HG03103 (cell line): ENCODE measurements around the gene GFOD1.
"Not testable (repeated sequence)": the region's sequence is repeated elsewhere in the genome, so short reads cannot be mapped to it uniquely, and the experiment has no call there.

ENCODE experiments used
- ATAC-seq: cut with Tn5 transposase; IDR thresholded peaks from one replicate; pipeline ENCODE4 v1.9.1; 2021; ENCODE audit warnings: low read depth; ENCODE audit not compliant: unreplicated experiment

The GFOD1 gene

DNA sequence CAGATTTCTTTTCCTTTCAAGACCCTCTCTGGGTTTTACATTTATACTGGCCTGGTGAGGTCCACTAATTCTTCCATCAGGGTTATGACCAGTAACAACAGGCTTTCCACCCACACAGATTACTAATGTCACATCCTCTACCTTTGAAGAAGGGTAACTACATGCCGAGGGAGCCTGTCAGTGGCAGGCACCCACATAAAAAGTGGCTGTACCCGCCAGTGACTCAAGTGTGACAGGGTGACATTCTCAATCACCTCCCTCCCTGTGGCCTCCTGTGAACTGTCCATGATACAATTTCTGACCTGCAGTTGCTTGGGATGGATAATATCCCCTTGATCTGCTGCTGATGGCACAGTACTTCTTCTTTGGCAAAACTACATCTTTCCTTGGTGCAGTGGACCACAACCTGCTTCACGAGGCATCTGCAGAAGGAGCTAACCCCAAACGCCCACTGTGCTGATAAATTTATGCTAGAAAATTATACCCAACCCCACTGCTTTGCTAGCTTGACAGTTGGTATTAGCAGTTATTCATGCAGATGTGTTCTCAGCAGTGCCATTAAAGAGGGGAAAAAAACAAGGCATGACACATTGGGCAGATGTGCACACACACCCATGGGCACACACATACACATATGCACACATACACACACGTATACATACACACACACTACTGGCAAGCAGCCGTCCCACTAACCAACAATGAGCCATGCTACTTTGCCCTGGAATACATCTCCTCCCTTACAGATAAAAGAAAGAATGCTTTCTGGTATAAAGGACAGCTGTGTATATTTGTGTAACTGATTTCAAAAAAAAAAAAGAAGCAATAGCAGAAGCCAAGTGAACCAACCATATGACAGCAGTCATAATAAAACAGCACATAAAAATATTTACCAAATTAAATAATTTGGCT, 20.8 kb downstream of the GFOD1 start:
- ATAC-seq = no peak

DNA sequence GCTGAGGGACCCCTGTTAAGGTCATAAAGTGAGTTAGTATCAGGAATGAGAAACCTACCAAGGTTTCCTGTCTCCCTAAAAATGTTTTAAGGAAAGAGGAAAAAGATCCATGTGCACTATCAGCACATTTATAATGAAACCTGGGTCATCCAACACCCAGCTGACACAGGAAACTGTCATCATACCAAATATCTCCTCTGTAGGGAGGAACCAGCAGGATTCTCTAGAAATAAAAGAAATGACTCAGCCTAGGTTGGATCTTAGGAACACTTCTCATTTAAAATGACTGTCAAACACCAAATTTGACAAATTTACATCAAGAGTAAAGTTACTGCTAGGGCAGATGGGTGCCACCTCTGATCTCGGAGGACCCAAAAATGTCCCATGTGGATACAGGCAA, 21.7 kb downstream of the GFOD1 start:
- ATAC-seq = no peak

DNA sequence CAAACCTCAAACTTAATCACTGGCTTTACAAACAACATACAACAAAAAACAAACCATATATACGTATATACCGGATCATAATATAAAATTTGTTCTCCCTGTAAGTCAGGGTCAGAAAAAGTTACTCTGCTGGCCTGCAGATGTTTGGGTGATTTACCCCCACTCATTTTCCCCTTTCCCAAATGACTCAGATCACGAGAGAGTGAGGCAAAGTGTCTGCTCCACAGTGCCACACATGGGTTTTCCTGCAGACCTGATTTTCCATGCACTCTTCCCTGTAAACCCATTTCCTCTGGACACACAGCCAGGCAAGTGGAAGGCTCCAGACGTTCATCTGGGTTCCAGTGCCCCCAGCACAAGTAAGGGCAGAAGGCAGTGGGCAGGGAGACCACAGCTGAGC, 23.5 kb downstream of the GFOD1 start:
- no peak for ATAC-seq

DNA sequence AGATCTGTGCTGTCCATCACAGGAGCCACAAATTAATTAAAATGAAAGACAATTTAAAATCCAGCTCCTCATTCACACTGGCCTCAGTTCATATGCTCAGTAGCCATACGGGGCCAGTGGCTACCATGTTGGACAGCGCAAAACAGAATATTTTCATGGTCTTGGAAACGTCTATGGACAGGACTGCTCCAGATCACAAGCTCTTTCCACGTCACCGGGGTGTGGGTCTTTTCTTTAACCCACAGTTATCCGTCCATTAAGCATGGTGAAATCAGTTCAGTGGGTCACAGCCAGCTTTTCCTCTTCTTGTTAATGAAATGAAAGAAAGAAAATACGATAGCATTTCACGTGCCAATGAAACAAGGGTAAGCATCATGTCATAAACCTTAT, 24.1 kb downstream of the GFOD1 start:
- ATAC-seq = no peak

DNA sequence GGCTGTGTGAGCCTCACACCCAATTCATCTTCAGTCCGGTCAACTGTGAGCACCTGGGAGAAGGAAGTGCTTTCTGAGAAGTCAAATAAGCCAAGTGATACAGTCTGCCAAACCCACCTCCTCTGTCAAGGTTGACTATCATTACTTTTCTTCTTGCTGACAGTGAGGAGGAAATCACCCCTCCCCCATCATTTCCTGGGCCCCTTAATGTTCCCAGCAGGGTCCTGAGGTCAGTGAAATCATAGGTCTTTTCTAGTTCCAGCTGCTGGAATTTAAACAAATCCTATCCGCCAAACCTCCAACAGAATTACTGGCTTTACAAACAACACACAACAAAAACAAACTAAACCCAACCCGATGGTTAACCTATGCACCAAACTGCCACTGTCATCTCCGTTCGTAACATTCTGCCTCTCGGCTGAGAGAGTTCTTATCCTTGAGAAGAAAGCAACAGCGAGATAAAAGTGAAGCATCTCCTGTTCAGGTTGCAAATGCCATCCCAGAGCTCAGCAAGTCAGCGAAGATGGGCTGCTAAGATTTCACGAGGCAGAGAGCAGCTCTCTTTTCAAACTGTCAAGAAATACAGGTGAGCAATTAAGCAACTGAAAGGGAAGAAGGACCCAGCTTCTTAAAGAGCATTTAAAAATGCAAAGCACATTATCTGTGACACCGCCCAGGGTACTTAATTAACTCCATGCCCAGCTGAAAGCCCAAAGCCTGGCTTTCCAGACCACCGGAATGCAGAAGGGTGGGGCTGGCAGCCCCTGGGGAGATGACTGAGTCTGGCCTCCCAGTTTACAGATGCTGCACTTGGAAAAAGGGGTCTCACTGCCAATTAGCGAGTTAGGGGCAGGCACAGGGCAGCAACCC, 24.7 kb downstream of the GFOD1 start:
- ATAC-seq = no peak

DNA sequence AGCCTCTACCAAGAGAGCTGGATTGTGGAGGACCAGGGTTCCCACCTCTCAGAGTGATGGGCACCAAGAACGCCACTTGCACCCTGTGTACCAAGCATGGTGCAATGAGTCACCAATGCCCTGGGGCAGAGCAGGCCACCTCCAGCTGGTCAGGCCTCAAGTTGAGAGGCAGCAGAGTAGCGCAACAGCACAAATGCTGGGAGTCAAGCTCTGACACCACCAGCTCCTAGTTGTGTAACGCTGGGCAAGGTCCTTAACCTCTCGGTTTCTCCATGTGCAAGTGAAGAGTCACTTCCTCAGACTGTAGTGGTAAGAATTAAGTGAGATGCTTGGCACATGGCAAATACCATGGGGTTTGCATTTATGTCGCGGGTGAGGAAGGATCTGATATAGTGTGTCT, 25.6 kb downstream of the GFOD1 start:
- no peak for ATAC-seq

DNA sequence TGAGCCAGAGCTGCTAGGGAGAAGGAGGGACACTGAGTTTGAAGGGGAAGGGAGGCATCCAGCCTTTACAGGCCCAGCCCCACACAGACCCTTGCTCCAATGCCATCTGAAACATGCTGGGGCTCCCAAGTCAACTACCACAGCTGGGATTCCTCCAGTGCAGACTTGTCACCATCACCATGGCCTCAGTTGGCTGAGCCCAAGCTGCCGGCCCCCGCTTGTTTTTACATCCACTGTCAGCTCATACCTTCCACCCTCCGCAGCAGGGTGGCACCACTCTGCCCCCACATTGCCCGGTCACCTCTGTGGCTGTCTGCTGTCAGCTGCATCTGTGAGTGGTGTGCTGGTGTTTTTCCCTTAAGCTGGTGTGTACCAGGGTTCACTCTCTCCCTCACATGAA, 26.1 kb downstream of the GFOD1 start:
- ATAC-seq = no peak

DNA sequence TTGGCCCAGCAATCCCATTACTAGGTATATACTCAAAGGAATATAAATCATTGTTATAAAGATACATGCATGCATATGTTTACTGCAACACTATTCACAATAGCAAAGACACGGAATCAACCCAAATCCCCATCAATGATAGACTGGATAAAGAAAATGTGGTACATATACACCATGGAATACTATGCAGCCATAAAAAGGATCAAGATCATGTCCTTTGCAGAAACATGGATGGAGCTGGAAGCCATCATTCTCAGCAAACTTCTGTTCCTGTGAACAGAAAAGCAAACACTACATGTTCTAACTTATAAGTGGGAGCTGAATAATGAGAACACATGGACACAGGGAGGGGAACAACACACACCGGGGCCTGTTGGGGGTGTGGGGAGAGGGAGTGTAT, 27.1 kb downstream of the GFOD1 start:
- not testable (repeated sequence) for ATAC-seq

DNA sequence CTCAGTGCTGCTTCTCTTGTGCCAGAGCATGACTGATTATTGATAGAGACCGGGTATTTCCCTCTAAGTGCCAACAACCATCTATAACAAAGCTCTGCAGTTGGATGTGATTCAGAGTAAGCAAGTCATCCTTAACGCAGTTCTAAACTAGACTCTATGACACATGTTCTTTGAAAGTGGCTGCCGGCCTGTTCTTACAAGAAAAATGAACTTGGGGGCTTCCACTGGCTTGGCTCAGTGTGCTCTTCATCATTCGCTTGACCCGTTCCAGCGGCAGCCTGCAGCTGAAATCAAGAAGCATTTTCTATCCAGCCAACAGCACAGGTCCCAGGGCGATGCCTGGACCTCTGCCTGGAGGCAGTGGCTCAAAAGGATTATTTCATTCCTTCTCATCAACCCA, 29.8 kb downstream of the GFOD1 start:
- no peak for ATAC-seq

DNA sequence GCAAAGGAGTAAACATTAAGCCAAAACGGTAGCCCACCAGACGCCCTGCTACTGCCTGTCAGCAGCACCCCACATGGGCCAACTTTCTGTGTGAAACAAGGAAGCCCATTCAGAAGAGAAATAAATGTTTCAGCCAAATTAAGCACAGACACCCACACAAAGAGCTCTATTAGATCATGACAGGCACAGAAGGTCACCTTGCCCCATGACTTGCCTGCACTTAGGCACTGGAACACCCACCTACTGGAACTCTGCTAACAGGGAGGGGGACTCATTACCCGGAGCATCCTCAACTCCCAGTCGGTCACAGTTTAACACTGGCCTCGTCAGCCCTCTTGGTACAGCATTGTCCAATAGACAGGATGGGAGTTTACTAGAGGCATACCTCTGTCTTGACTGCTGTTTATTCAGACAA, 31.8 kb downstream of the GFOD1 start:
- no peak for ATAC-seq

DNA sequence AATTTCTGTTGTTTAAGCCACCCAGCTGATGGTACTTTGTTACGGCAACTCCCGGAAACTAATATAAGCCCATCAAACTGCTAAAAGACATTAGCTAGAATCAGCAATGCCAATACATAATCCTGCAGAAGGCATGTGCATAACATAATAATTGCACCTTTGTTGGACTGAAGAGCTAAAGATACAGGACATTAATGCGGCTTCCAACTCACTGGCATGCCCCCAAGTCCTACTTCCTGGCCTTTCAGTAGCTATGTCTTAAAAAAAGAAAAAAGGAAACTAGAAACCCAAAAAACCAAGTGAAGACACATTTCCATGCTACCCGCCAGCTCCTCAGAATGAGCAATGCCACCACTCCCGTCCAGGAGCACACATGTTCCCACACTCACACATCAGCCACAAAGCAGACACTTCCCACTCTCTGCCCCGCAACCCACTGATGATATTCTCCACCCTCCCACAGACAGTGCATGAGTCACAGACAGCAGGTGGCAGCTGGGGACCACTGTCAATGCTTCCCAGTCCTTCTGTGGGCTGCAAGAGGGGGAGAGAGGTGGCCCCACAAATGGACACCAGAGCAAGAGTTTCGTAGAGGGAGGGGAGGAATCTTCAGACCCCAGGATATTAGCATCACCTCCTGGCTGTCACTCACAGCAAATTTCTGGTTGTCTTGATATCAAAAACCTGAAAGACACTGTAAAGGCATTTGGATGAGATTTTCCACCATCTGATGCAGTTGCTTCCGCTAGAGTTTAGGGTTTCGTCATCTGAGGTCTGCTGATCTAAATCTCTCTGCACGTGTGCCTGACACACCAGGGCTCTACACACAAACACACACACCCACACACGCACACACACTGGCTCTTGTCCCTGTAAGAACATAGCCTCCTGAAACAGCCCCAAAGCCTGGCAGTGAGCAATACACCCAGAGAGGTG, 32.8 kb downstream of the GFOD1 start:
- ATAC-seq = no peak

DNA sequence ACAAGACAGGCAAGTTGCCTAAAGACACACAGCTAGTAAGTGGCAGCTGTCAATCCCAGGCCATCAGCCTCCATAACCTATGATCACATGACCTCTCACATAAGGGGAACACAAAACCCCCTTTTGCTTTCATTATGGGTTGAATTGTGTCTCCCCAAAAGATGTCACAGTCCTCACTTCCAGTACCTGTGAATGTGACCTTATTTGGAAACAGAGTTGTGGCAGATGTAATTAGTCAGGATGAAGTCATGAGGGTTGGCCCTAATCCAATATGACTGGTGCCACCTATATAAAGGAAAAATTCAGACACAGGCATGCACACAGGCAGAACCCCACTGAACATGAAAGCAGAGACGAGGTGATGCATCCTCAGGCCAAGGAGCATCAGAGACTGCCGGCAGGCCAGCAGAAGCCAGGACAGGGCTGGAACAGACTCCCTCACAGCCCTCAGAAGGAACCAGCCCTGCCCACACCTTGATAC, 33.6 kb downstream of the GFOD1 start:
- ATAC-seq = no peak

DNA sequence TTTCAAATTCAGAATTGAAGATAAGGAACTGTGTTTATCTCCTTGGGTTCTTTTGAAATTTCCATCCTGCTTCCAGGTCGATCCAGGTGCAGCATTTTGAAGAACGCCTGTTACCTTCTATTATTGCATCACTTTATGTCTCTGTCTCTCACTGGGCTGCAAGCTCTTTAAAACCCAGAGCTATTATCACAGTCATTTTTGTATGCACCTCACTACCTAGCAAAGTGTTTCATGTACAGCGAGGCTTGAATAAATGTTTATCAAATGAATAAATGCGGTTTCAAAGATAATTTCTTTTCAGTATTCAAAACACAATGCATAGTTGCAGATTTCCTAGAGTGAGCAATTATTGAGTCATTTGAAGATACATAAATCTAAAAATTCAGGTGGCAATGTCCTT, 34.2 kb downstream of the GFOD1 start:
- ATAC-seq = no peak

DNA sequence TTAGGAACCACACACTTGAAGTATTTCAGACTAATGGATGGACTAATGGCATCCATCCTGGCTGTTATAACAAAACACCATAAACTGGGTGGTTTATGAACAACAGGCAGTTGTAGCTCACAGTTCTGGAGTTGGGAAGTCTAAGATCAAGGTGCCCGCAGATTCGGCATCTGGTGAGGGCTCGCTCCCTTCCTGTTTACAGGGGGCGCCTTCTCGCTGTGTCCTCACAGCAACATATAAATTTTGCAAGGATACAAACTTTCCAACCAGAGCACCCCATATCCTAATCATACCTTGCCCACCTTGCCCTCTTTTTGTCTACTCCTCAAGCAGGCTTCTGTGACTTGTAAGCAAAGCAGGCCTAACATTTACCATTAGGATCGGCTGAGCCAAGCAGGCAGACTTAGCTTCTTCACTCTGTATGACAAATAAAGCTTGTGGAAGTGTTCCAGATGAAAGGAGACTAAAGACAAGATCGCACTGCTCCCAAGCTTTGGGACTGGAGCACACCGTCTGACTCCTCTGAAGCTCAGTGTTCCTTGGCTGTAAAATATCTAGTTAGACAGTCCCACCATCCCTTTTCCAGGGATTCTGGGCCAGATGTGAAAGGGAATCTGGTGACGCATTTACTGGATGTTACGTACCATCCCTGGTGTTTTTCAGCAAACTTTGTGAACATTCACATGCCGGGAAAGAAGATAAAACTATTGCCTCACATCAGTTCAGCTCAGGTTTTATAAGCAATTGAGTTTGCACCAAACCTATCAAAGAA, 34.9 kb downstream of the GFOD1 start:
- ATAC-seq = no peak

DNA sequence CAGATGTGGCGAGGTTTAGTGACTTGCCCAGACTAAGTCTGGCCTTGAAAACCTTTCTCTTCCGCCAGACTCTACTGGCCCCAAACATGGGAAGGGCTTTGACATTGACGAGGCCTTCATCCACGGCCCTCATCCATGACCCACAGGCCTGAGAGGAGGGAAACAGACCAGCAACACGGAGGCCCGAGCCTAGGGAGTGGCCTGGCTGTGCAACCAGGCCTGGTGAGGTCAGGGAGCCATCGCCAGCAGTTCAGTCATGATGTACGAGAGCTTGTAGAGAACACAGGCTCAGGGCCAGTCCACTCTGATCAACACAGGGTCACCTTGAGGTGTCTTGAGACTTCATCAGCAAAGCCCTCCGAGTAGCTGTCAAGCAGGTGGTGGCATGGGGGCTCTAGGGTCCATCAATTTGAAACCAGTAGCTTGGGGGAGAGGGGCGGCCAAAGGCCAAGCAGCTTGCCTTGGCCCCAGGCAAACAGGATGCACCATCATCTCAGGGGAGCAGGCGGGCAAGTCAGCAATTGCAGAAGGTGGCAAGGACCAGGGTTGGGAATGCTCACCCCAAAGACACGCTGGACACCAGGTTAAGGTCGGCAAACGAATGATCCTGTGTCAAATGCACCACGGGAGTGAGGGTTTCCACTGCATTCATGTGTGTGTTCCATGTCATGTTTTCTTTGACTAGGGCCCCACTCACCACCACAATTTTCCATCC, 36.1 kb downstream of the GFOD1 start:
- no peak for ATAC-seq

DNA sequence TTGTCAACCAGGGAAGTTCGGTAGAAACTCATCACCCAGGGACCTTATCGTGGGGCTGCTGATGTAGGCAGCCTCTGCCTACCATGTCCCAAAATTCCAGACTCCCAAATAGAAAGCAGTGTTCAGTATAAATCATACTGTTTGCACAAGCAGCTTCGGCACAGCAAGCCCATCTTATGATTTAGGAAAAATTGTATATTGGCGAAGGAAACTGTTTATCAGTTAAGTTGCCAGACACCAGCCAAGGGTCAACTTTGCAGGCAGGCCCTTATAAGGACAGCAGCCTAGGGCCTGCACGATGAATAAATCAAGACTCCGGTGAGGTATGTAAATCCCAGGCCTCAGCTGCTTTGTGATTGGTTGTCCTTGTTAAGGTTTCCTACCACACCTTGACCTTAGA, 36.8 kb downstream of the GFOD1 start:
- no peak for ATAC-seq

DNA sequence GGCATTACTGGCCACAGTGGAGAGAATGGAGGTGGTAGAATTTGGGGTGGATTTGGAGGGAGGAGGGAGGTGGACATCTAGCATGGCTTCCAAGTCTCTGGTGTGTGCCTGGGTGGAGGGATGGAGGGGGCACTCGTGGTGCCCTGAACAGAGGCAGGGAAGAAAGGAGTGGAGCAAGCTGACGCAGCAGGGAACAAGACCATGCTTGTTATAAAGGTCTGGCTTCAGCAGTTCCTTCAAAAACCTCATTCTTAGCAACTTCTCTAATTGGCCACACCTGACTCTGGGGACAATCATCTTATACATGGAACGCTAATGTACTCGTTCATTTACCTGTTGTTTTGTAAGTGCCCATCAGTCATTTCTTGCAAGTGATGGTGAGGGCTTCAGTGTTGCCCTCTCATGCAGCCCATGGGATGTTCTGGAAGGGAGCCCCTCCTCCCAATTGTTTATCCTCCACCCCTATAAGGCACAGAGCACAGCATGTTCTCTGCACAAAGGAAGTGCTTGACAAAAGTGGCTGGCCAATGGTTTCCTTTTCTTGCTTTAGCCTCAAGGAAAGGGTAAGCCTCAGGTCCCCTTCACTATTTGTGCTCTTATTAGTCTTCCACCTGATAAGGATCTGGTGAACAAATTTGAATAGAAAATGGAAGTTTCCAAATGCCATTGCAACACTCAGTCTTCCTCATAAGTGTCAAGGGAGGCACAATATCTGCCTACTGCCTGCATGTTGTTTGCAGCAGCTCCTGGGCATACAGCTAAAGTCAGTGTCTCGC, 39.3 kb downstream of the GFOD1 start:
- no peak for ATAC-seq

DNA sequence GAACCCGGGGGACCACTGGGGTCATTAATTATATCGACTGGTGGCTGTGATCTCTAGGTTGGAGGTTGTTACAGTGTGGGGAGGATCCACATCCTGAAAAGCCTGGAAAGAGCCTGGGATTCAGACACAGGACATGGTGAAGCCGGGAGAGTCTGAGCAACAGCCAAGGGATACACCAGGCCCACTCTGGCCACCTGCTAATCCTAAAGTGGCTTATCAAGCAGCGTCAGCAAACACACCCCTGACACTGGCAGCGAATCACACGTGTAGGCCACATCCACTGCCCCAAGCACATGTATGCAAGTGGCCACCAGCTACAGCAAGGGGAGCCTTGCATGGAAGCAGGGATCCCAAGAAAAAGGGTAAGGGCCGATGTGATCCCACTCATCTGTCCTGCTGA, 41.0 kb downstream of the GFOD1 start:
- no peak for ATAC-seq
